CD4-positive, alpha-beta T cell treated with Interleukin-17A for 4 hours (primary cell): ENCODE measurements around the gene TBL1XR1.
"Not testable (repeated sequence)": the region's sequence is repeated elsewhere in the genome, so short reads cannot be mapped to it uniquely, and the experiment has no call there.

Experiments used
- DNase-seq: peaks from one replicate; pipeline ENCODE4 v3.0.0-alpha.2; 2020; ENCODE audit warnings: mixed read lengths

TBL1XR1 gene

DNA sequence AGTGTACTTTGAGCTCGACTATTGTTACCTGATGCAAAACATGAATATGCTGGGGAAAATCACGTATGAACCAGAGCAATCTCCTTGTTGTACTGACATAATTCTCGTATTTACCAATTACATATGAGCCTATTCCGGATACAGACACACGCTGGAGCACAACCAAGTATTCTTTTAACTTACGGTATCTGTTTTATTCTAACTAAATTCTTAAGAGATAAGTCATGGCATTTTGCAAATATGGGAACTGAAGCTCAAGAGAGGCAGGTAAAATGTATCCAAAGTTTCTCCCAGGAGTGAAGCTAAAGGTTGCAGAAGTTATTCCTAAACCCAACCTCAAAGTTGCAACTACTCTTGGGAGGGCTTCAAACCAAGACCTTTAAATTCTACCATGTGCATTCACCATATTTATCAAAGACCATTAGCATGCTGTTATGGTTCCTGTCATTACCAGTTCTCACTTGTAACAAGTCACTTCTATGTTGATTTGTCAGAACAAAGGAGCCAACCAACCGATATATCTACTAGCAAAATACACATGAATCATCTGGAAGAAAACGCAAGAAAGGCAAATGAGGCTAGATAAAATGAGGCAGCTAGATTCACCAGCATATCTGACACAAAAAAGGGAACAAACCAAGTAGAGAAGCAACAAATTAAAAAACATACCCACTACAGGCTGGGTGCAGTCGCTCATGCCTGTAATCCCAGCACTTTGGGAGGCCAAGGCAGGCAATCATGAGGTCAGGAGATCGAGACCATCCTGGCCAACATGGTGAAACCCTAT is 17.8 kb downstream of the TBL1XR1 start:
- no peak for DNase-seq

DNA sequence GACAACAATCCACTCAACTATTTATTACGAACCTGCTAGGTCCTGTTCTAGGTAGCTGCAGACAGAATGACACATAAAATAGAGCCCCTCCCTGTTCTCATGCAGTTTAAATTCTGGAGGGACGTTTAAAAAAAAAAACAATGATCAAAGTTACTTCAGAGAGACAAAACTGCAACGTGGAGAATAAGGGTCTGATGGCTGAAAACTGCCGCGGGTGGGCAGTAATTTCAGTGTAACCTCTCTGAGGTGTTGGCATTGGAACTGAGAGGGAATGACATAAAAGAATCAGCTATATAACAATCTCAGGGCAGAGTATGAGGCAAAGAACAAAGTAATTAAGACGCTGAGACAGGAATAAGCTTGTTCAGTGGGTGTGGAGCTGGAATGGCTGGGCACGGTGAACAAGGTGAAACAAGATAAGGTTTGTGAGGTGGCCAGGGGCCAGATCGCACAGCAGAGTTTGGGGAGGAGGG is 19.5 kb downstream of the TBL1XR1 start:
- no peak for DNase-seq

GRCh38 chr3:177174607-177175170 is 22.6 kb downstream of the TBL1XR1 start:
- no peak for DNase-seq

DNA sequence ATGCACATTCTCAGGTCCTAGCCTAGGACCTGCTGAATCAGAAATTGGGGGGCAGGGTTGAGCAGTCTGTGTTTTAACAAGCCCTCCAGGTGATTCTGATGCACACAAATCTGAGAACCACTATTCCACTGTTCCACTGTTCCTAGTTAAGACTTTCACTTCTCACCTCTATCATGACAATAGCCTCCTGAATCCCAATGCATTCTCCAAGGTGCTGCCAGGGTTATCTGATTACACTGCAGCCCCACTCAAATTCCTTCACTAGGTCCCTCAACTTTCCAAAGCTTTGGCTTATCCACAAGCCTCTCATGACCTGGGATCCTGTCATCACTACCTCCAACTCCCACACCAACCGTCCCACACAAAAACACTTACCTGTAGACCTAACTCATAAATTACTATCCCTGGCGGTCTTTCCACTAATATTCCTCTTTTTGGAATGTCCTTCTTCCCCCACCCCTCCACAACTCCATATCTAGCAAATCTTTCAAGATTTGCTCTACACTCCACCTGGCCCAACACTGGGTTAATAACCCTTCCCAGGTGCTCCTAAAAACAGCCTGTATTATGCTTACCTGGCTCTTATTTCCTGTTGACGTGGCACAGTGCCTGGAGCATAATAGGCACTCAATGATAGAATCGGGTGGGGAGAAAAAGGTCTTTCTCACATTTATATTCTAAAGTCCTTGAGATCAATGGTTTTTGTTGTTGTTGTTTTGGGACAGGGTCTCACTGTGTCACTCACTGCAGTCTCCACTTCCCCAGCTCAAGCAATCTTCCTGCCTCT is 27.2 kb downstream of the TBL1XR1 start:
- DNase-seq, result no peak

- DNase-seq, result no peak
Observed at GRCh38 chr3:177168431-177168830, 28.9 kb downstream of the TBL1XR1 start.

DNA sequence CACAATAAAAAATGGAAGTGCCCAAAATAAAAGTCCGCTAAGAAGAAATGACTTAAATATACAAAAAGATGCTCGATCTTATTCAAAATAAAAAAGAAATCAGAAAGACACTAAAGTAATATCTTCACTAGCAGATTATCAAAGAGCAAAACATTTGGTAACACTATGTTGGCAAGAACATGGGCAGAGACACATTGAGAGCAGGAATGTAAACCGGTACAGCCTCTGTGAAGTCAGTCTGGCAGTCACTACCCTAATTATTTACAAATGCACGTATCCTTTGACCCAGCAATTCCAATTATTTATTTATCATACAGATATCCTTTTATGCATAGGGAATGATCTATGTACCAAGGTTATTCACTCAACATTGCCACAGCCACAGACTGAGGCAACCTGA is 34.5 kb downstream of the TBL1XR1 start:
- DNase-seq, result no peak

DNA sequence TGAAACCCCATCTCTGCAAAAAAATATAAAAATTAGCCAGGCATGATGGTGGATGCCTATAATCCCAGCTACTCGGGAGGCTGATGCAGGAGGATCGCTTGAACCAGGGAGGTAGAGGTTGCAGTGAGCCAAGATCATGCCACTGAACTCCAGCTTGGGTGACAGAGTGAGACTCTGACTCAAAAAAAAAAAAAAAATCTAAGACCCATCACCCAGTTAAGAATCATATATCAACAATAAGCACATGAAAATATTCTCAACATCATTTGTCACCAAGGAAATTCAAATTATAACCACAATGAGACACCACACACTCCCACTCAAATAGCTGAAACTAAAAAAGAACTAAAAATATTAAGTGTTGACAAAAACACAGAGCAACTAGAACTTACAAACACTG is 35.7 kb downstream of the TBL1XR1 start:
- DNase-seq, result not testable (repeated sequence)

DNA sequence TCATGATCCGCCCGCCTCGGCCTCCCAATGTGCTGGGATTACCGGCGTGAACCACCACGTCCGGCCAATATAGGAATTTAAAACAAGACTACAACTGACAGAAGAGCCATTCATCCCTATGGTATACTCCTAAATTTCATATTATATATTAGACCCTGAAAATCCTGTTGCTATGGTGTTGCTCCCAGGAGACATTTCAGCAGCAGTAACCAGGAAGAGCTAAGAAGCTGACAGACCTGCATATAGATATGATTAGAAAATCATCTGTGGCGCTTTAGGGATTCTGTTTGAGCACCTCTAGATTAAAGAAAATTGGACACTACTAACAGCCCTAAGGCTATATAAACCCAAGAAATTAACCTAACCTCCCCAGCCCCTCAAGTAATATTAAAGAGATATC is 38.8 kb downstream of the TBL1XR1 start:
- no peak for DNase-seq

DNA sequence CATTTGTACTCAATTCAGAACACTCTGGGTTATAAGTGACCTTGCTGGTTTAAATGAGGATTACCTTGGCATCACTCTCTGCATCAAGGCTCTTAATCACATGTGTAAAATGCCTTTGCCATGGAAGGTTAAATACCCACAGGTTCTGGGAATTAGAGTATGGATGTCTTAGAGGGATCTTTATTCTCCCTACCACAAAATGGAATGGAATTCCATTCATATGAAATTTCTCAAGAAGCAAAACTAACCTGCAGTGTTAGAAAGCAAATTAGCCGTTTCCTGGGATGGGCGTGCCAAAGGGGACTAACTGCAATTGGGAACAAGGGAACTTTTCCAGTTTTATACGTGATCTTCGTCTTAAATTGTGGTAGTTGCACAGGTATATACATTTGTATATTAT is 39.8 kb downstream of the TBL1XR1 start:
- no peak for DNase-seq

GRCh38 chr3:177154733-177155132 is 42.5 kb downstream of the TBL1XR1 start:
- DNase-seq, result no peak

- DNase-seq, result peak; percentile 49
Observed at GRCh38 chr3:177150970-177151627, 46.2 kb downstream of the TBL1XR1 start.

DNA sequence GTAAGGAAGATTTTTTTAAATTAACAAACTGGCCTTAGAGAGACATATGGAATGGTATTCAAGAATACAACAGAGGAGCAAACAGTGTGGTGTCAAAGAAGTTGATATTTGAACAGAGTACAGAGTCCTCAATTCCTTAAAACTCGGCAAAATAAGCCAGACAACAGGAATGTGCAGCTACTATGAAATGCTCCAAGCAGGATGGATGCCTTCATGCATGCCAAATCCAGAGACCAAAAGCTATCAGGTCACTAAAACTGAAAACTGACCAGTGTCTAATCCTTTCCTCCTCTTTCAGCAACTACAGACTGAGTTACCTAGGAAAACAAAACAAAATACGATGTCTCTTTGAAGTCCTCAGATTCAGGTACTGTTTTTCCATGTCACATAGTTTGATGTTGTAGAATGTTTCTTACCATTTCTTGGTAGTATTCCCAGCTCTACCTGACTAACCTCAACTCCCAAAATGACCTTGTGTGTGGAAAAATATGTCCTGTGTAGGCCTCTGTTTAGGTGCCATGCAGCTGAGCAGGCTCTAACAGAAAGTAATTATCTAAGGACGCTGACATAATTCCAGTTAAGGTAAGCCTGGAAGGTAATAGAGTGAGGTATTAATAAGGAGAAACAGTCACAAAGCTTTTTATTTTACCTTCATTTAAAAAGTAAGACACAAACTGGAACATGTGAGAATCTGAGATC is 46.9 kb downstream of the TBL1XR1 start:
- no peak for DNase-seq

- no peak for DNase-seq
Observed at GRCh38 chr3:177149106-177149505, 48.2 kb downstream of the TBL1XR1 start.

DNA sequence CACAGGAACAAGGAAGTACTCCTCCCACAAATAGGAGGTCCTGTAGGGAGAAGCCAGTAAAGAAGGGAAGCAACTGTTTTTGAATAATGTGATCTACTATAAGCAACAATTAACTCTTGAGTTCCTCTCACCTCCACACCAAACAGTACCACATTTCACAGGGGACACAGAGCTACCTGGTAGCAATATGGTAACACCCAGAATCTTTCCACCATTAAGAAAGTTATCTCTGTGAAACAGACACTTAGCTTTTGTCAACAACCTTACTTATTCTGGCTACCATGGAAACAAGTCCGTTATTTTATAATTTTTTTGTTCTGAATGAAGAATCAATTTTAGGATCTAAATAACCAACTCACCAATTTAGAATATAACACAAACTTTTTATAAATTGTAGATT is 49.5 kb downstream of the TBL1XR1 start:
- DNase-seq, result no peak

DNA sequence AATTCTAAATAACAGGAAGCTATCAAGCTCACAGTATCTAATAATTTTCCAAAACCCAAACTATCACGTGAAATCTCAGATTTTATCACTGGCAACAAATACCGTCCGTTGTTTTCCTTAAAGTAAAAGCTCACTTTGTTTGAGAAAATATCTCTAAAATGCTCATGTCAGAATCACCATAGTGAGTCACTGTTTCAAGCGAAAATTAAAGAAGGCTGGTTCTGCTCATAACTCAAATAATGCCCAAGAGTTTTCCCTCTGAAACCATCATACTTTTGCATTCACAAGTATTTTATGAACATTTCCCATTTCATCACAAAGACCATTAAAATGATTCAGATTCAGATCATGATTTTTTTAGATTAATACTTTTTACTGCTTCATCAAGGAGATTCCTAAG is 50.6 kb downstream of the TBL1XR1 start:
- DNase-seq, result no peak

DNA sequence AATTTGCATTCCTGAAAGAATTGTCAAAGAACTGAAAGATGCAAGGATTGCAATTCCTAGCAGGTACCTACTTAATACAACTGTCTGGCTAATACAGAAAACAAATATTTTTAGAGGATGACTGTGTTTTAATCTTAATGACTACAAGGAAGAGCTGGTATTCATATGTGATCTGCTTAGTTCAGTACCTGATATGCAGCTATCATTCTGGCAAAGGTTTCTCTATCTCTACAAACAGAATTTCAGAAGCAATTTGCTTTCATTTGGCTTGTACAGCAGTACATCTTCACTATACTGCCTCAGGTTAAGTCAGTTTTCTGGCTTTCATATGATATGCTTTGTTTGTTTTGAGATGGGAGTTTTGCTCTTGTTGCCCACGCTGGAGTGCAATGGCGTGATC is 51.3 kb downstream of the TBL1XR1 start:
- DNase-seq, result no peak

GRCh38 chr3:177145381-177145780 is 51.9 kb downstream of the TBL1XR1 start:
- DNase-seq, result no peak

DNA sequence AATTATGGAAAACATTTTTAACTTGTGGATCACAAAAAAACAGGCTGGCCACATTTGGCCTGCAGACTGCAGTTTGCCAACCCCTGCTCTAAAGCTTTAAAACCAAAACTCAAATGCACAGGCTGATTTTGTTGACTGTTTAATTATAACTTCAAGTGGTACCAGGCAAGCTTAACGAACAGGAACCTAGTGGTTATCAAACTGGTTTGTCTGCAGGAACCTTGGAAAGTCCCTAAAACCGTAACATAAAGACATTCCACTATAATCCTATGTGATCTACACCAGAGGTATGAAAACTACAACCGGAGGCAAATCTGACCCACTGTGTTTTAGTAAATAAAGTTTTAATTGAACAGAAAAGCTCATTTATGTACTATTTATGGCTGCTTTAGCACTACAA is 52.4 kb downstream of the TBL1XR1 start:
- DNase-seq, result no peak

DNA sequence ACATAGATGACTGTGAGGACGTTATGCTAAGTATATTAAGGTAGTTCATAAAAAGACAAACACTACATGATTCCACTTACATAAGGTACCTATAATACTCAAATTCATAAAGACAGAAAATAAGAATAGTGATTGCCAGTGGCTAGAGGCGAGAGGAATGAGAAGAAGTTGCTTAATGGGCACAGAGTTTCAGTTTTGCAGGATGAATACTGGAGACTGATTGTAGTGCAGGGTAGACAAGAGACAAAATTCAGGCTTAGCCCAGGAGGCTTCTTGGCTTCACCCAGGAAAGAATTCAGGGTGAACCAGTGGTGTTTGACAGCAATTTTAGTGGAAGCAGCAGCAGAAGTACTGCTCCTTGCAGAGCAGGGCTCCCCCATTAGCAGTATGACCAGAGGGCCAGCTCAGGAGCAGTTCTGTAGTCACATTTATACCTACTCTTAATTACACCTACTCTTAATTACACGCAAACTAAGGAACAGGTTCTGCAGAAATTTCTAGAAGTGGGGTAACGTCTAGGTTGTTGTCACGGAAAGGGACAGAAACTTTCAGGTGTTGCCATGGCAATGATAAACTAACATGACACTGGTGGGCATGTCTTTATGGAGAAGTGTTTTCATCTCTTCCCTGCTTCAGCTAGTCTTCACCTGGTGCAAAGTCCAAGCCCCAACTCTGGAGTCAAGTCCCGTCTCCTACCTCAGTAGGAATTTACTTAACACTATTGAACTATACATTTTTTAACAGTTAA is 55.2 kb downstream of the TBL1XR1 start:
- no peak for DNase-seq

DNA sequence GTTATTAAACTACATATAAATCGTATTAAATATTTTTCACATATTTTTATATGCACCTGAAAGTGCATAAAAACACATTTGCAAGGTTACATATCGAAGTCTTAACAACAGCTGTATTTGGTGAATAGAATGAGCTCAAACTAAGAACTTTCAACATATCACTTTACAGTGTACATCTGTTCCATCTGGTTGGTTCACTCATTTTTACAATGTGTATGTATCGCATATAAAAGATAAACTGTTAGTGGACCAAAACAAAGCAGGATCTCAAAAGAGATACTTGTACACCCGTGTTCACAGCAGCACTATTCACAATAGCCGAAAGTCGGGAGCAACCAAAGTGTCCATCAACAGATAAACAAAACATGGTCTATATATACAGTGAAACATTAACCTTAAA is 55.8 kb downstream of the TBL1XR1 start:
- no peak for DNase-seq

DNA sequence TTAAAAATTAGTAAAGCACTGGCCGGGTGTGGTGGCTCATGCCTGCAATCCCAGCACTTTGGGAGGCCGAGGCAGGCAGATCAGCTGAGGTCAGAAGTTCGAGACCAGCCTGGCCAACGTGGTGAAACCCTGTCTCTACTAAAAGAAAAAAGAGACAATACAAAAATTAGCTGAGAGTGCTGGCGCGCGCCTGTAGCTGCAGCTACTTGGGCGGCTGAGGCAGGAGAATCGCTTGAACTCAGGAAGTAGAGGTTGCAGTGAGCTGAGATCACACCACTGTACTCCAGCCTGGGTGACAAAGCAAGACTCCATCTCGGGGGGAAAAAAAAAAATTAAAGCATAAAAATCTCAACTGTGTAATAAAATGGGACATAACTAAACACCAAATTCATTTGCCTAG is 58.1 kb downstream of the TBL1XR1 start:
- peak; percentile 60 for DNase-seq
